Karpas-422 (cell line): ENCODE data around the gene TERC. TPM values are rescaled to one million over a fixed set of nuclear protein-coding genes. Genes with fewer than 3 reads are reported as not detected.

Experiments
- DNase-seq: peaks from one replicate; pipeline ENCODE4 v3.0.0-alpha.2; 2015
- H2AFZ ChIP-seq: fragments of 200-600 bp; sonication (generic); 2 replicates; pipeline ENCODE4 v1.6.1; 2014; ENCODE audit warnings: antibody characterized with exemption, low read length, mixed read lengths
- H3K27ac ChIP-seq: fragments of 200-600 bp; sonication (generic); 2 replicates; pipeline ENCODE4 v1.5.1; 2014; ENCODE audit warnings: mild to moderate bottlenecking, low read length, moderate library complexity
- H3K27me3 ChIP-seq: fragments of 200-600 bp; sonication (generic); 2 replicates; pipeline ENCODE4 v1.6.1; 2014; ENCODE audit warnings: low read length, mixed read lengths
- H3K36me3 ChIP-seq: fragments of 200-600 bp; sonication (generic); 2 replicates; pipeline ENCODE4 v1.6.1; 2014; ENCODE audit warnings: low read length, mixed read lengths; ENCODE audit not compliant: insufficient read depth
- H3K4me1 ChIP-seq: fragments of 200-600 bp; sonication (generic); 2 replicates; pipeline ENCODE4 v1.6.1; 2014; ENCODE audit warnings: mild to moderate bottlenecking, low read length, mixed read lengths
- H3K4me2 ChIP-seq: fragments of 200-600 bp; sonication (generic); 2 replicates; pipeline ENCODE4 v1.6.1; 2014; ENCODE audit warnings: low read length, low read depth, mild to moderate bottlenecking; ENCODE audit not compliant: poor library complexity, severe bottlenecking
- H3K4me3 ChIP-seq: fragments of 200-600 bp; sonication (generic); 2 replicates; pipeline ENCODE4 v1.5.1; 2014; ENCODE audit warnings: mild to moderate bottlenecking, antibody characterized with exemption, low read length, mixed read lengths
- H3K79me2 ChIP-seq: fragments of 200-600 bp; sonication (generic); 2 replicates; pipeline ENCODE4 v1.6.1; 2014; ENCODE audit warnings: mild to moderate bottlenecking, low read length, mixed read lengths
- H3K9ac ChIP-seq: fragments of 200-600 bp; sonication (generic); 2 replicates; pipeline ENCODE4 v1.6.0; 2014; ENCODE audit warnings: low read length
- H3K9me2 ChIP-seq: fragments of 200-600 bp; sonication (generic), shearing (Covaris generic); replicated peaks from 2 replicates; pipeline ENCODE4 v1.6.0; 2014; ENCODE audit warnings: mild to moderate bottlenecking, low read length, moderate library complexity; ENCODE audit not compliant: insufficient read depth
- H3K9me3 ChIP-seq: fragments of 300-700, 200-600 bp; sonication (generic); 2 replicates; pipeline ENCODE4 v1.6.1; 2014; ENCODE audit warnings: low read length, mixed read lengths
- H4K20me1 ChIP-seq: fragments of 200-600 bp; sonication (generic); 2 replicates; pipeline ENCODE4 v1.6.1; 2014; ENCODE audit warnings: mild to moderate bottlenecking, antibody characterized with exemption, low read length, low read depth; ENCODE audit not compliant: insufficient read depth
- total RNA-seq: library from RNA; depleted of rRNA; stranded (reverse); fragments of >200 nt; shearing (Covaris generic); gene quantifications from 2 replicates; pipeline ENCODE4 v1.2.3, GENCODE V29; 2014; ENCODE audit warnings: low replicate concordance

TERC gene
- total RNA-seq, 1 experiment from 2014 or later: 1,851 TPM

DNA sequence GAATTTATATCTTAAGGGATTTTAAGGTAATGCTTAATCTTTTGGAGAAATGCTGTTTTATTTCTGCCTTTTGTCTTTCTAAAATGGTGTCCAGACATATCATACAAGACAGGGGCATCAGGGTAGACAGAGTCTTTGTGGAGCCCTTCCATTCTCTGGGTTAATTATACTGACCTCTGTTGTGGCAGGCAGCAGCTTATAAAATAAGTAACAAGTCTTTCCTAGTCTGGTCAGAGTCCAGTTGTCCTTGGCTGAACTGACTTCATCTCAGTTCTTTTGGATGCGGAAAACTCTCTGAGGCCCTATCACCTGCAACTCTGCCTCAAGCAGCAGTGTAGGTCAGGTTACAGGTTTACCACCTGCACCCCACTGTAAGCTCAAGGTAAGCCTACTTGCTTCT, 27.5 kb upstream of the TERC start:
- Histone ChIP-seq H4K20me1 (no peaks in the 10 kb centered on the region), H3K36me3 (peaks cover 27% of the 10 kb centered on the region), H3K79me2 (peaks cover 4% of the 10 kb centered on the region; the same call in 1 of the 2 replicates), H3K4me1 (no peaks in the 10 kb centered on the region), H3K27me3 (no peaks in the 10 kb centered on the region), H3K27ac (no peak overlapping the region), H2AFZ (no peak overlapping the region), H3K4me3 (no peak overlapping the region), H3K9ac (no peak overlapping the region), H3K9me3 (no peaks in the 10 kb centered on the region), H3K9me2 (no peaks in the 10 kb centered on the region), H3K4me2 (no peak overlapping the region)
- DNase-seq: no peak

DNA sequence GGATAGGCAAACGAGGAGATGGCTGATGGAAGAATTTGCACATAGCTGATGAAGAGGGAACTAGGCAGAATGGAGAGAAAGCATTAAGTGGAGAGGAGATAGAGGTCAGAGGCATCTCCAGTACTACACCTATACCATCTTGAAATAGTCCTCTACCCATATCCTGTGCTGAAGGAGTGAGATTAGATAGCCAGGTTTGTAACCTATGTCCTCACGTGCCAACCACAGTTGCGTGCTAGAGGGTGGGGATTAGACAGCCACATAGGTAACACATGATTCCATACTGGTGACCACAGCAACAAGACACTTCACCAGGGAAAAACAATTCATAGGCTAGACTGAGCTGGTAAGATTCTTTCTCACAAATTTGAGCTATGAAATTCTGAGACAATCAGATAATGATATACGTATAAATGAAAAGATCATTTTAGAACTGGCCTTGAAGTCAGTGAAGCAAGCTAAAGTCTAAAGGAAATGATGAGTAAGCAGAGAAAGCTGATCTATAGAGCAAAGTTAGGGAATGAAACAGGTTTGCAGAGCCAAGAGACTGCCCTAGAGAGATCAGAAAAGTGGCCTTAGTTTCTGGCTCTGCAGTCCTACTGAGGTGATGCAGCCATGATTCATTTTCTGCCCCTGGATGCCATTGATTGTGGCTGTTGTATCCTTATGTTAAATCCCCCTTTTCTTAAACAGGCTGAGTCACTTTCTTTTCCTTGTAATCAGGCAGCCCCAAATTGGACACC, 26.0 kb upstream of the TERC start:
- H3K36me3 ChIP-seq: peaks cover 41% of the 10 kb centered on the region
- H3K79me2 ChIP-seq: peaks cover 4% of the 10 kb centered on the region
- H4K20me1 ChIP-seq: no peaks in the 10 kb centered on the region
- H3K9me3 ChIP-seq: no peaks in the 10 kb centered on the region
- no peak overlapping the region for H3K4me3 ChIP-seq
- H3K9me2 ChIP-seq: no peaks in the 10 kb centered on the region
- no peak overlapping the region for H3K4me2 ChIP-seq
- no peak for DNase-seq
- H3K4me1 ChIP-seq: no peaks in the 10 kb centered on the region
- no peak overlapping the region for H3K27ac ChIP-seq
- no peaks in the 10 kb centered on the region for H3K27me3 ChIP-seq
- no peak overlapping the region for H3K9ac ChIP-seq
- H2AFZ ChIP-seq: no peak overlapping the region

DNA sequence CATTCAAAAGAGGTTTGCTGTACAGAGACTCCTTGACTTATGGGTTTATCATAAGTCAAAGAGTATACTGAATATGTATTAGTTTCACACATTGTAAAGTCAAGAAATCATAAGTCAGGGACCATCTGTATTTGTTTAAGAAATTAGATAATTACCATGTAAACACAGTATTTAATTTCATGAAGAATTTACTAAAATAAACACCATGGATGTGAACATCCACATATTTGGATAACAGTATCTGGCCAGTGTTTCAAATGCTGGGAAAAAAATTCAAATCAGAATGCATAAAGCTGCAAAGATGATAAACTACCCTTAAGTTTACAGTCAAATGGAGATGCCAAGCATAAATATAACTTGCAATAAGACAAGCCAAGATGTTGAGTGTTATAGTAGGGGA, 25.4 kb upstream of the TERC start:
- Histone ChIP-seq H3K79me2 (peaks cover 4% of the 10 kb centered on the region), H3K4me3 (no peak overlapping the region), H3K36me3 (peaks cover 47% of the 10 kb centered on the region), H3K27me3 (no peaks in the 10 kb centered on the region), H4K20me1 (no peaks in the 10 kb centered on the region), H3K9me3 (no peaks in the 10 kb centered on the region), H2AFZ (no peak overlapping the region), H3K9ac (no peak overlapping the region), H3K27ac (no peak overlapping the region), H3K4me1 (no peaks in the 10 kb centered on the region), H3K4me2 (no peak overlapping the region), H3K9me2 (no peaks in the 10 kb centered on the region)
- no peak for DNase-seq

DNA sequence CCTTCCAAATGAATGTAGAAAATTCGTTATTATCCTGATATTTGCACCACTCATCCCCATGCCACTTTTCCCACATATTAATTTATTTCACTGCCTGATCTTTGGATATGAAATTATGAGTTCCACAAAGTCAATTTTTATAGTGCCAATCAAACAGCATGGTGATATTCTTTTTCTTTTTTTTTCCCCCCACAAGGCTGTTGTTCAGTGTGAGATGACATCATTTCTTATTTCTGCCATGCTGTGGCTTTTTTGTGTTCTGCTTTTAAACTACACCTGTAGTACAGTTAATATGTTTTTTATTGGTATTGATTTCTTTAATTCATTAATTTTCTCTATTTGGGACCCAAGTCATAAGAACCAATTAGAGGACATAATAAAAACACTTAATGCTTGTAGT, 22.9 kb upstream of the TERC start:
- Histone ChIP-seq H3K36me3 (peaks cover 68% of the 10 kb centered on the region), H3K79me2 (peaks cover 4% of the 10 kb centered on the region), H4K20me1 (no peaks in the 10 kb centered on the region), H3K9ac (no peak overlapping the region), H3K27ac (no peak overlapping the region), H3K27me3 (no peaks in the 10 kb centered on the region), H3K9me3 (no peaks in the 10 kb centered on the region), H2AFZ (no peak overlapping the region), H3K4me2 (no peak overlapping the region), H3K9me2 (no peaks in the 10 kb centered on the region), H3K4me1 (no peaks in the 10 kb centered on the region), H3K4me3 (no peak overlapping the region)
- no peak for DNase-seq

DNA sequence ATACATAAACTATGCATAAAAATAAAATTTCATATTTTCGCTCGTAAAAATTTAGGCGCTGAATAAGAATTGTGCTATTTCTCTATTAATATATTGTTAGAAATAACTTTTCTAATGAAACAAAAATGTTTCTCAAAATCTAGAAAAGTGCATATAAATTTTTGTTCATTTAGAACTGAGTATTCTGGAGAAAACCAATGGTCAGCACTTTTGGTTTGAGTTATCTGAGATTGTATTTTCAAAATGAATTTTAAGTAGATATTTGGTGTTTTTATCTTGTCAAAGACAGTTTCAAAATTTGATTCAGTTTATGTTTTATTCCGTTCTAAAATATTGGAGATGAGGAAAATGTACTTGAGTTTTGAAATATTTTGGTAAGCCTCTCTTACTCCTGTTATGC, 22.3 kb upstream of the TERC start:
- no peaks in the 10 kb centered on the region for H3K4me1 ChIP-seq
- no peak overlapping the region for H2AFZ ChIP-seq
- no peaks in the 10 kb centered on the region for H4K20me1 ChIP-seq
- peaks cover 4% of the 10 kb centered on the region for H3K79me2 ChIP-seq
- peaks cover 68% of the 10 kb centered on the region for H3K36me3 ChIP-seq
- H3K9me3 ChIP-seq: no peaks in the 10 kb centered on the region
- no peak for DNase-seq
- H3K27me3 ChIP-seq: no peaks in the 10 kb centered on the region
- no peak overlapping the region for H3K4me3 ChIP-seq
- H3K4me2 ChIP-seq: no peak overlapping the region
- no peak overlapping the region for H3K27ac ChIP-seq
- no peaks in the 10 kb centered on the region for H3K9me2 ChIP-seq
- no peak overlapping the region for H3K9ac ChIP-seq

DNA sequence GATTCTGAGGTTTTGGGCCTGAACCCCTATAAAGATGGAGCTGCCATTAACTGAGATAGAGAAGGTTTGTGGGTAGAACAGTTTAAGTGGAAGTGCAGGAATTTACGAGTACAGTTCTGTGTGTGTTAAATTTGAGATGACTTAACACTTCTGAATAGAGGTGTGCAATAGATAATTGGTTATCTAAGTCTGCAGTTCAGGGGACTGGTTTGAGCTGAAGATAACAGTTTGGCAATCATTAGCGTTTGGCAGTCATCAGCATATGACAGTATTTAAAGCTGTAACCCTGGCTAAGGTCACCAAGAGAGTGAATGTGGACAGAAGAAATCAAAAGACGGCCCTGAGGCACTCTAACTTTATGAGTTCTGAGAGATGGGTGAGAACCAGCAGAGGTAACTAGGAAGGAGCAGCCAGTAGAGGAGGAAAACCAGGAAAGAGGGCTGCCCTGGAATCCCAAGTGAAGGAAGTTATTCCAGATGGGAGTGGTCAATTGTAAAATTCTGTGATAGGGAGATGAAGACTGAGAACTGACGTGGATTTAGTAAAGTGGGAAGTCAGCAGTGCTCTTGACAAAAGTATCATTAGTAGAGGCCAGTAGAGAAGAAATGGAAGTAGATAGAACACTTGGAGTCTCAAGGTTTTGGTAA, 16.5 kb upstream of the TERC start:
- no peak overlapping the region for H3K4me3 ChIP-seq
- H3K4me2 ChIP-seq: no peak overlapping the region
- peaks cover 47% of the 10 kb centered on the region for H3K79me2 ChIP-seq
- no peaks in the 10 kb centered on the region for H3K9me2 ChIP-seq
- H3K4me1 ChIP-seq: peaks cover under 1% of the 10 kb centered on the region
- no peak overlapping the region for H2AFZ ChIP-seq
- H3K27ac ChIP-seq: no peak overlapping the region
- no peak for DNase-seq
- H3K27me3 ChIP-seq: no peaks in the 10 kb centered on the region
- H4K20me1 ChIP-seq: no peaks in the 10 kb centered on the region
- no peak overlapping the region for H3K9ac ChIP-seq
- H3K9me3 ChIP-seq: no peaks in the 10 kb centered on the region
- peaks cover 86% of the 10 kb centered on the region for H3K36me3 ChIP-seq

DNA sequence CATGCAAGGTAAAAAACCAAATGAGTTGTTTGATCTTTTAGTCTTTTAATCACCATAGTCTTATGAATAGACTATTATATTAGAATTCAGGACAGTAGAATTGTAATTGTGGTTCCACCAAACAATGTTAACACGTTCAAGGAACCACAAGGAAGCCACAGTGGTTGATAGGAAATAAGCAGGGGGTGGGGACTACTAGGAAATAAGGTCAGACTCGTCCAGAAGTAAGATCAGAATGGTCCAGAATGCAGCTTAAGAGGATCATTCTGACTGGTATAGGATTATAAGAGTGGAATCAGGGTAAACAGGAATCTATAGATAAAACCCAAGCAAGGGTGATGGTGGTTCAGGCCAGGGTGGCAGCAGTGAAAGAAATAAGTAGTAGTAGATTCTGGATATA, 15.9 kb upstream of the TERC start:
- DNase-seq: no peak
- peaks cover 86% of the 10 kb centered on the region for H3K36me3 ChIP-seq

DNA sequence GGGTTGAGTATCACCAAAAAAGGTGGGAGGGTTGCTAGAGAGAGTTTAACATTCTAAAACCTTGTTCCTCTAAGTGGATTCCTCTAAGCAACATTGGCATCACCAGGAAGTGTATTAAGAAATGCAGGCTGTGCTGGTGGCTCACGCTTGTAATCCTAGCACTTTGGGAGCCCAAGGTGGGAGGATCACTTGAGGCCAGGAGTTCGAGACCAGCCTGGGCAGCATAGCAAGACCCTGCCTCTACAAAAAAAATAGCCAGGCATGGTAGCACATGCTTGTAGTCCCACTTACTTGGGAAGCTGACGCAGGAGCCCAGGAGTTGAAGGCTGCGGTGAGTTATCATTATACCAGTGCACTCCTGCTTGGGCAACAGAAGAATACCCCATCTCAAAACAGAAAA, 13.0 kb upstream of the TERC start:
- Histone ChIP-seq H3K4me2 (no peak overlapping the region), H3K27me3 (no peaks in the 10 kb centered on the region), H3K9me3 (no peaks in the 10 kb centered on the region), H3K9ac (no peak overlapping the region), H3K27ac (no peak overlapping the region), H3K36me3 (peaks cover 75% of the 10 kb centered on the region), H3K4me1 (peaks cover 26% of the 10 kb centered on the region), H3K79me2 (peaks cover 78% of the 10 kb centered on the region), H2AFZ (no peak overlapping the region), H3K4me3 (no peak overlapping the region), H4K20me1 (no peaks in the 10 kb centered on the region), H3K9me2 (no peaks in the 10 kb centered on the region)
- DNase-seq: no peak

More for the DNA sequence above, 15.9 kb upstream of the TERC start:
- Histone ChIP-seq H3K9me3 (no peaks in the 10 kb centered on the region), H3K9me2 (no peaks in the 10 kb centered on the region), H2AFZ (no peak overlapping the region), H3K9ac (no peak overlapping the region), H4K20me1 (no peaks in the 10 kb centered on the region), H3K79me2 (peaks cover 53% of the 10 kb centered on the region), H3K4me2 (no peak overlapping the region), H3K27me3 (no peaks in the 10 kb centered on the region), H3K27ac (no peak overlapping the region), H3K4me1 (peaks cover 7% of the 10 kb centered on the region), H3K4me3 (no peak overlapping the region)
